ENCODE data around the gene EME1.

Gene EME1

GRCh38 chr17:50363217-50364060 lies 9.6 kb upstream of the EME1 start:
- DNase-seq (ENCODE audit: low spot score) = no peak

GRCh38 chr17:50364061-50364458 lies 9.0 kb upstream of the EME1 start:
- DNase-seq (ENCODE audit: low spot score) = no peak

- DNase-seq (ENCODE audit: low spot score) = no peak
Measured at GRCh38 chr17:50364715-50365114, 8.3 kb upstream of the EME1 start.

- no peak for DNase-seq (ENCODE audit: low spot score)
Measured at GRCh38 chr17:50365165-50365564, 7.9 kb upstream of the EME1 start.

GRCh38 chr17:50365649-50366393 lies 7.2 kb upstream of the EME1 start:
- no peak for DNase-seq (ENCODE audit: low spot score)

GRCh38 chr17:50367401-50367800 lies 5.6 kb upstream of the EME1 start:
- DNase-seq (ENCODE audit: low spot score) = no peak

GRCh38 chr17:50370052-50370451 lies 3.0 kb upstream of the EME1 start:
- no peak for DNase-seq (ENCODE audit: low spot score)

GRCh38 chr17:50371526-50371925 lies 1.5 kb upstream of the EME1 start:
- DNase-seq (ENCODE audit: low spot score) = no peak

- DNase-seq (ENCODE audit: low spot score) = no peak
Measured at GRCh38 chr17:50372222-50372757, 739 bp upstream of the EME1 start.

GRCh38 chr17:50373705-50374104 lies 676 bp downstream of the EME1 start:
- no peak for DNase-seq (ENCODE audit: low spot score)

- DNase-seq (ENCODE audit: low spot score) = no peak
Measured at GRCh38 chr17:50375858-50376538, 3.0 kb downstream of the EME1 start.

GRCh38 chr17:50379351-50380132 lies 6.5 kb downstream of the EME1 start:
- no peak for DNase-seq (ENCODE audit: low spot score)

GRCh38 chr17:50380369-50381259 lies 7.6 kb downstream of the EME1 start:
- DNase-seq (ENCODE audit: low spot score) = no peak

GRCh38 chr17:50381260-50381815 lies 8.3 kb downstream of the EME1 start:
- DNase-seq (ENCODE audit: low spot score) = no peak

GRCh38 chr17:50381920-50382319 lies 8.9 kb downstream of the EME1 start:
- no peak for DNase-seq (ENCODE audit: low spot score)

GRCh38 chr17:50382931-50383330 lies 9.9 kb downstream of the EME1 start:
- DNase-seq (ENCODE audit: low spot score) = no peak

GRCh38 chr17:50386510-50386909 lies 13.5 kb downstream of the EME1 start:
- DNase-seq (ENCODE audit: low spot score) = no peak

GRCh38 chr17:50388728-50389127 lies 15.7 kb downstream of the EME1 start:
- DNase-seq (ENCODE audit: low spot score) = no peak

GRCh38 chr17:50389534-50389933 lies 16.5 kb downstream of the EME1 start:
- DNase-seq (ENCODE audit: low spot score) = no peak

GRCh38 chr17:50392621-50393020 lies 19.6 kb downstream of the EME1 start:
- DNase-seq (ENCODE audit: low spot score) = no peak
